Measurements from ENCODE around the gene IRF4.

- TF ChIP-seq, protein P1, sequence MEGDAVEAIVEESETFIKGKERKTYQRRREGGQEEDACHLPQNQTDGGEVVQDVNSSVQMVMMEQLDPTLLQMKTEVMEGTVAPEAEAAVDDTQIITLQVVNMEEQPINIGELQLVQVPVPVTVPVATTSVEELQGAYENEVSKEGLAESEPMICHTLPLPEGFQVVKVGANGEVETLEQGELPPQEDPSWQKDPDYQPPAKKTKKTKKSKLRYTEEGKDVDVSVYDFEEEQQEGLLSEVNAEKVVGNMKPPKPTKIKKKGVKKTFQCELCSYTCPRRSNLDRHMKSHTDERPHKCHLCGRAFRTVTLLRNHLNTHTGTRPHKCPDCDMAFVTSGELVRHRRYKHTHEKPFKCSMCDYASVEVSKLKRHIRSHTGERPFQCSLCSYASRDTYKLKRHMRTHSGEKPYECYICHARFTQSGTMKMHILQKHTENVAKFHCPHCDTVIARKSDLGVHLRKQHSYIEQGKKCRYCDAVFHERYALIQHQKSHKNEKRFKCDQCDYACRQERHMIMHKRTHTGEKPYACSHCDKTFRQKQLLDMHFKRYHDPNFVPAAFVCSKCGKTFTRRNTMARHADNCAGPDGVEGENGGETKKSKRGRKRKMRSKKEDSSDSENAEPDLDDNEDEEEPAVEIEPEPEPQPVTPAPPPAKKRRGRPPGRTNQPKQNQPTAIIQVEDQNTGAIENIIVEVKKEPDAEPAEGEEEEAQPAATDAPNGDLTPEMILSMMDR (IDR thresholded peaks at IDR 0.05; ENCODE audit: low read depth, low read length) = no peak
- no peak for TF ChIP-seq EZH2phosphoT487 (IDR thresholded peaks at IDR 0.05; ENCODE audit: low read depth)
Observed at GRCh38 chr6:448296-449056, 56.9 kb downstream of the IRF4 start.

Data from OCI-LY3 (cell line).